Activated CD8-positive, alpha-beta memory T cell treated with anti-CD3 and anti-CD28 coated beads for 1 hour (primary cell): ENCODE measurements around the gene BIRC5.

Source experiments
- DNase-seq, 2 donors: peaks; one replicate each; pipeline ENCODE4 v3.0.0-alpha.2; 2020; ENCODE audit warnings: low read depth in 1 of 2; ENCODE audit errors: extremely low read depth in 1 of 2

BIRC5 gene

GRCh38 chr17:78183916-78184315, 30.1 kb upstream of the BIRC5 start:
- DNase-seq = no peak

GRCh38 chr17:78184351-78184750, 29.7 kb upstream of the BIRC5 start:
- no peak for DNase-seq

GRCh38 chr17:78184868-78185267, 29.2 kb upstream of the BIRC5 start:
- DNase-seq = no peak

- no peak for DNase-seq
Observed at GRCh38 chr17:78185981-78186691, 27.9 kb upstream of the BIRC5 start.

DNA sequence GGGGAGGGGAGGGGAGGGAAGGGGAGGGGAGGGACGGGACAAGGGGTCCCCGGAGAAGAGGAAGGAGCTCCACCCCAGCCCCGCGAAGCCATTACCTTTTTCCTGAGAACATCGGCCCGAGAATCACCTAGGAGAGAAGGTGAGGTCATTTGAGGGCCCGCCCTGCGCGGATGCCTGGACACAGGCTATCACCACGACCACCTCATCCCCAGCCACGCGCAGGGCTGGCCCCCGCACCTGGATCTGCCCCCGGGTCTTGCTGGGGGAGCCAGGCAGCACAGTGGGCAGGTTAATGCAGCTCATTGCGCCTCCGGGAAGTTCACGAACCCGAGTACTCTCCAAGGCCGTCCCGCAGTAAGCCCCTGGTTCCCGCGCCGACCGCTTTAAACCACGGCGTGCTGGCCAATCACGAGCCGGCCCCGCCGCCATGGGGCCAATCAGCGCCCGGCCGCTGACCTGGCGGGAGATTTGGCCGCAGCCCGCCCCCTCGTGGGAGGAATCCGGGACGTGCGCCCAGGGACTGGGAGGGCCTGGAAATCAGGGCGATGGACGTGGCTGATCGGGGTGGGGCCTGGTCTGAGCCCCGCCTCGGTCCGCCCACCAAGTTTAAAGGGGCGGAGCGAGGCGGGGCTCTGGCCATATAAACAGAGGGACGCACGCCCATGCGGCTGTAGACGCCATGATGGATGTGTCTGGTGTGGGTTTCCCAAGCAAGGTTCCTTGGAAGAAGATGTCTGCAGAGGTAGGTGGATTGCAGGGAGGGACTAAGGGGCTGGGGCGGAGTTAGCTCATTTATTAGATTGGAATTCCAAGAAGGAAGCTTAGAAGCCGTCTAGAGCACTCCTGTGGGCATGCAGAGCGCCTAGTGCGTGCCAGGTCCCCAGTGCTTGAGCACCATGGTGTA, 27.1 kb upstream of the BIRC5 start, which contains the start of the genes AFMID and TK1:
Gene AFMID (plus strand): TSS at position 671 of the 904 bp plus-strand sequence. CDS start 9 bp downstream, at position 680.
Gene TK1 (minus strand): TSS at position 361 of the 904 bp plus-strand sequence. CDS start 58 bp downstream, at position 303.
- peak; percentile 17 to 58 for DNase-seq

DNA sequence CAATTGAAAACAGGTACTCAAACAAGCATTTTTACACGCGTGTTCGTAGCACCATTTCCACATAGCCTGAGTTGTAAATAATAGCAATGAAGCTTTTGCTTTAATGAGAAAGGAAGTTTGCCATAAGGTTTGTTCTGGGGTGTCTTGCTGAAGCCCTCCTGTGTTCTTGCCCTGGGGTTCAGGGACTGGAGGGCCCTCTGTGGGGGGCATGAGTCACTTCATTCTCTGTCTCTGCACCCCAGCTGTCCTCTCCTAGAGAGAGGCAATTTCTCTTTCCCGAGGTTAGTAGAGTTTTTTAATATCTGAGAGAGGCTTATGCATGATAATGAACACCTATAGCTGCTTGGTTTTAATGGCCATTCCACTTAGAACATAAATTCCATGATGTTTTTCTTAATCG, 17.3 kb upstream of the BIRC5 start:
- DNase-seq = no peak

DNA sequence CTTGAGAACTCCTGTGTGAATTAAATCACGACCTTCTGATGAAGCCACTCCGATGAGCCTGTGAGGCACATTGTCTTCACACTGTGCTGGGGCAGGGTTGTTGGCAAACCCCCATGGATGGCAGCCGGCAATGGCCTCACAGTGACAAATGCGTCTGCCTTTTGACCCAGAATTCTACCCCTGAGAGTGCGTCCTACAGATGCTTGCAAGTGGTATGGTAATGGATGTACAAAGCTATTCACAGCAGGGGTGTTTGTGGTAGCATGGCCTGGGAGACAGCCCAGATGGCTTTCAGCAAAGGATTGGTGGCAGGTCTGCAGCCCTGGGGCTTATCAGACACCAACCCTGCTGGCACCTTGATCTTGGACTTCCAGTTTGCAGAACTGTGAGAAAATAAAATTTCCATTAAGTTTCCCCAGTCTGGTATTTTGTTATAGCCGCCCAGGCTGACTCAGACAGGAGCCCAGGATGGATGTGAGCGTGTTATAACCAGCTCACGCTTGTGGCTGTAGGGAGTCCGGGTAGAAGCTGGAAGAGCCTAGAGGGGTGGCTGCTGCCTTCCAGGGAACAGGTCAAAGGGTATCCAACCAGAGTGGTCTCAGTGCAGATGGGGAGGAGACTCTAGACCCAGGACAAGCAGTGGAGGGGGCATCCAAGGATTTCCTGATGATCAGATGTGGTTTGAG, 16.8 kb upstream of the BIRC5 start:
- DNase-seq = no peak

DNA sequence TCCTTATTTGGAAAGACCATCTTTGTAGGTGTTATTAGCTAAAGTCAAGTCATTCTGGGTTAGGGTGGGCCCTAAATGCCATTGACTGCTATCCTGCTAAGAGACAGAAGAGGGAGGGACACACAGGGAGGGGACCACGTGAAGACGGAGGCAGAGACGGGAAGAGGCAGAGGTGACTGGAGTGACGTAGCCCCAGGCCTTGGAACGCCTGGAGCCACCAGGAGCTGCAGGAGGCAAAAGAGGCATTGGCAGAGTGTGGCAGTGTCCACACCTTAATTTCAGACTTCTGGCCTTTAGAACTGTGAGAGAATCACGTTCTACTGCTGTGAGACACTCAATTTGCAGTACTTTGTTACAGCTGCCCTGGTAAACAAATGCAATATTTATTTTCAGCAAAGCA, 13.6 kb upstream of the BIRC5 start:
- no peak for DNase-seq

DNA sequence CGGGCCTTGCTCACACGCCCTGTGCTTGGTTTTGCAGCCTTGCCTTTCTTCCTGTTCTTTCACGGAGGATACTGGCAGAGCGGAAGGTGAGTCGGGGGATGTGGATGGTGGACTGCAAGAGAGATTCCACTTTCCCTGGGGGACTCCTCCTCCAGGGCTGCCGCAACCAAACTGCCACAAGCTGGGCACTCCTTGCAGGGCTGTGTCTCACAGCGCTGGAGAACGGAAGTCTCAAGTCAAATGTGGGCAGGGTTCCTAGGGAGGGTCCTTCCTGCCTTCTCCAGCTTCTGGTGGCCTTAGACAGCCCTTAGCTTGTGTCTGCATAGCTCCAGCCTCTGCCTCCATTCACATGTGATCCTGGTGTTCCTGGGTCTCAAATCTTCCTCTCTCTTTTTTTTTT, 11.4 kb upstream of the BIRC5 start:
- no peak for DNase-seq

DNA sequence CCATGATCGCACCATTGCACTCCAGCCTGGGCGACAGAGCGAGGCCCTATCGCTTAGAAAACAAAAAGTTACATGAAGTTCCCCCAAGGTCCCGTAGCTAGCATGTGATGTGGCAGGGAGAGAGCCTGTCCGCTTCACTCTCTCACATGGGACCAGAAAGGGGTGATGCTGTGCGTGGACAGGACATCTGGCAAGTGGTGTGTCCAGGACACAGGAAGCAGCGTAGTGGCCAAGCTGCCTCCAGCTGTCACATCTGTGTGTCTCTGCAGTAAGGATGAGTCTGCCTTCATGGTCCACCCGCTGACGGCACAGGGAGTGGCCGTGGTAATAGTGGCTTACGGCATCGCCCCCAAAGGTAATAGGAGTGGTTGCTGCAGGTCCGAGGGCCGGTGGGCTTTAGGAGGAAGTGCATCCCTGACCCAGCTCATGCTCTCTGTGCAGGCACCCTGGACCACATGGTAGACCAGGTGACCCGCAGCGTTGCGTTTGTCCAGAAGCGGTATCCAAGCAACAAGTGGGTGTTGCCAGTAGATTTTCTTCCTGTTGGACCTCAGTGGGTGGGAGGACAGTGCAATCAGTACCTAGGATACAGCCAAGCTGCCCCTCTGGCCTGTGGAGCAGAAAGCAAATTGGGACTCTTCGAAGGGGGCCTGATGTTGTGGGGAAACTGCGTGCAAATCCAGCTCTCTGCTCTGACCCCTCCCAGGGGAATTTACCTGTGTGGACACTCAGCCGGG, 9.5 kb upstream of the BIRC5 start:
- DNase-seq = no peak

GRCh38 chr17:78205124-78205775, 8.8 kb upstream of the BIRC5 start:
- no peak for DNase-seq

GRCh38 chr17:78206298-78206697, 7.8 kb upstream of the BIRC5 start:
- DNase-seq = no peak

DNA sequence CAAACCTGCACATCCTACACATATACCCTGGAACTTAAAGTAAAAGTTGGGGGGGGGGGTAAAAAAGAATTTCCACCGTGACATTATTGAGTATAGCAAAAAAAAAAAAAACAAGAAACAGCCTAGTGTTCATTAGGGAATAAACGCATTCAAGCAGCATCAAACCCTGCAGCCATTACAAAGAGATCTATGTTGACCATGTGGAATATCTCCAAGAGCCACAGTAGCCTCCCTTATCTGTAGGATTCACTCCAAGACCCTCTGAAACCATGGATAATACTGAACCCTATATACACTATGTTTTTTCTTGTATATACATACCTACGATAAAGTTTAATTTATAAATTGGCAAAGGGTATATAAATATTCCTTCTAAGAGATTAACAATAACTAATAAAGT, 5.6 kb upstream of the BIRC5 start:
- no peak for DNase-seq

DNA sequence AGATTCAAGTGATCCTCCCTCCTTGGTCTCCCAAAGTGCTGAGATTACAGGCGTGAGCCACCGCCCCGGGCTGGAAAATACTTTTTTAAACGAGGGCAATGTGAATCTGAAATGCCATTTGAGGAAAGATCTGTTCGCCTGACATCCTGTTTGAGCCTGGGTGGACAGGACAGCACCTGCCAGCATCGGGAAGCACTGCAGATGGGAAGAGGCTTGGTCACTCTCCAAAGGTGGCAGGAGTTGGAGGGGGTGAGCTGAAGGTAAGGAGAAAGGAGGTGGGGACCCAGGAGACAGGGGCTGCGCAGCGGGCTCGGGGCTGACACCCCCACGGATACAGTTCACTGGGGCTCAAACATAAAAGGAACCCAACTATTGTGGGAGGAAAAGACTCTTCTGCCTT, 3.9 kb upstream of the BIRC5 start:
- no peak for DNase-seq

DNA sequence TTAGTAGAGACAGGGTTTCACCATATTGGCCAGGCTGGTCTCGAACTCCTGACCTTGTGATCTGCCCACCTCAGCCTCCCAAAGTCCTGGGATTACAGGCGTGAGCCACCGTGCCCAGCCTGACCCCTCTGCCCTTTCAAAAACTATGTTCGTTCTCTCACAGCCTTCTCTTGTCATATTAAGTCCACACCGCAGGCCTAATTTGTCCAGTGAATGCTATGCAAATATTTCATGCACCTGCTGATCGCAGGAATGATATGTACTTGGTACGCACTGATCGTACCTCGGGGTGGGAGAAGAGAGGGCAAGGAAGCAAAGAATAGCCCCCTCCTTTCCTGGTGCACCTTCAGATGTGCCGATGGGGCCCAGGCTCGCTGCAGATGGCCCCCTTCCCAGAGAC, 3.0 kb upstream of the BIRC5 start:
- no peak for DNase-seq

DNA sequence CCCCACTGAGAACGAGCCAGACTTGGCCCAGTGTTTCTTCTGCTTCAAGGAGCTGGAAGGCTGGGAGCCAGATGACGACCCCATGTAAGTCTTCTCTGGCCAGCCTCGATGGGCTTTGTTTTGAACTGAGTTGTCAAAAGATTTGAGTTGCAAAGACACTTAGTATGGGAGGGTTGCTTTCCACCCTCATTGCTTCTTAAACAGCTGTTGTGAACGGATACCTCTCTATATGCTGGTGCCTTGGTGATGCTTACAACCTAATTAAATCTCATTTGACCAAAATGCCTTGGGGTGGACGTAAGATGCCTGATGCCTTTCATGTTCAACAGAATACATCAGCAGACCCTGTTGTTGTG, 631 bp downstream of the BIRC5 start:
- DNase-seq = no peak

DNA sequence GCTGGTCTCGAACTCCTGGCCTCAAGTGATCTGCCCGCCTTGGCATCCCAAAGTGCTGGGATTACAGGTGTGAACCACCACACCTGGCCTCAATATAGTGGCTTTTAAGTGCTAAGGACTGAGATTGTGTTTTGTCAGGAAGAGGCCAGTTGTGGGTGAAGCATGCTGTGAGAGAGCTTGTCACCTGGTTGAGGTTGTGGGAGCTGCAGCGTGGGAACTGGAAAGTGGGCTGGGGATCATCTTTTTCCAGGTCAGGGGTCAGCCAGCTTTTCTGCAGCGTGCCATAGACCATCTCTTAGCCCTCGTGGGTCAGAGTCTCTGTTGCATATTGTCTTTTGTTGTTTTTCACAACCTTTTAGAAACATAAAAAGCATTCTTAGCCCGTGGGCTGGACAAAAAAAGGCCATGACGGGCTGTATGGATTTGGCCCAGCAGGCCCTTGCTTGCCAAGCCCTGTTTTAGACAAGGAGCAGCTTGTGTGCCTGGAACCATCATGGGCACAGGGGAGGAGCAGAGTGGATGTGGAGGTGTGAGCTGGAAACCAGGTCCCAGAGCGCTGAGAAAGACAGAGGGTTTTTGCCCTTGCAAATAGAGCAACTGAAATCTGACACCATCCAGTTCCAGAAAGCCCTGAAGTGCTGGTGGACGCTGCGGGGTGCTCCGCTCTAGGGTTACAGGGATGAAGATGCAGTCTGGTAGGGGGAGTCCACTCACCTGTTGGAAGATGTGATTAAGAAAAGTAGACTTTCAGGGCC, 5.5 kb downstream of the BIRC5 start:
- no peak for DNase-seq

DNA sequence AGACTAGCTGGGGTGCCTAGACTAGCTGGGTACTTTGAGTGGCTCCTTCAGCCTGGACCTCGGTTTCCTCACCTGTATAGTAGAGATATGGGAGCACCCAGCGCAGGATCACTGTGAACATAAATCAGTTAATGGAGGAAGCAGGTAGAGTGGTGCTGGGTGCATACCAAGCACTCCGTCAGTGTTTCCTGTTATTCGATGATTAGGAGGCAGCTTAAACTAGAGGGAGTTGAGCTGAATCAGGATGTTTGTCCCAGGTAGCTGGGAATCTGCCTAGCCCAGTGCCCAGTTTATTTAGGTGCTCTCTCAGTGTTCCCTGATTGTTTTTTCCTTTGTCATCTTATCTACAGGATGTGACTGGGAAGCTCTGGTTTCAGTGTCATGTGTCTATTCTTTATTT, 9.0 kb downstream of the BIRC5 start:
- no peak for DNase-seq

DNA sequence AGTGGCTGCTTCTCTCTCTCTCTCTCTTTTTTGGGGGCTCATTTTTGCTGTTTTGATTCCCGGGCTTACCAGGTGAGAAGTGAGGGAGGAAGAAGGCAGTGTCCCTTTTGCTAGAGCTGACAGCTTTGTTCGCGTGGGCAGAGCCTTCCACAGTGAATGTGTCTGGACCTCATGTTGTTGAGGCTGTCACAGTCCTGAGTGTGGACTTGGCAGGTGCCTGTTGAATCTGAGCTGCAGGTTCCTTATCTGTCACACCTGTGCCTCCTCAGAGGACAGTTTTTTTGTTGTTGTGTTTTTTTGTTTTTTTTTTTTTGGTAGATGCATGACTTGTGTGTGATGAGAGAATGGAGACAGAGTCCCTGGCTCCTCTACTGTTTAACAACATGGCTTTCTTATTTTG, 9.7 kb downstream of the BIRC5 start:
- no peak for DNase-seq
